ENCODE data around the gene C2CD2L.

Gene C2CD2L

GRCh38 chr11:119117004-119117706 is 10.0 kb downstream of the C2CD2L start:
- DNase-seq (ENCODE audit: low read depth), result no peak
- TF ChIP-seq, protein P1, sequence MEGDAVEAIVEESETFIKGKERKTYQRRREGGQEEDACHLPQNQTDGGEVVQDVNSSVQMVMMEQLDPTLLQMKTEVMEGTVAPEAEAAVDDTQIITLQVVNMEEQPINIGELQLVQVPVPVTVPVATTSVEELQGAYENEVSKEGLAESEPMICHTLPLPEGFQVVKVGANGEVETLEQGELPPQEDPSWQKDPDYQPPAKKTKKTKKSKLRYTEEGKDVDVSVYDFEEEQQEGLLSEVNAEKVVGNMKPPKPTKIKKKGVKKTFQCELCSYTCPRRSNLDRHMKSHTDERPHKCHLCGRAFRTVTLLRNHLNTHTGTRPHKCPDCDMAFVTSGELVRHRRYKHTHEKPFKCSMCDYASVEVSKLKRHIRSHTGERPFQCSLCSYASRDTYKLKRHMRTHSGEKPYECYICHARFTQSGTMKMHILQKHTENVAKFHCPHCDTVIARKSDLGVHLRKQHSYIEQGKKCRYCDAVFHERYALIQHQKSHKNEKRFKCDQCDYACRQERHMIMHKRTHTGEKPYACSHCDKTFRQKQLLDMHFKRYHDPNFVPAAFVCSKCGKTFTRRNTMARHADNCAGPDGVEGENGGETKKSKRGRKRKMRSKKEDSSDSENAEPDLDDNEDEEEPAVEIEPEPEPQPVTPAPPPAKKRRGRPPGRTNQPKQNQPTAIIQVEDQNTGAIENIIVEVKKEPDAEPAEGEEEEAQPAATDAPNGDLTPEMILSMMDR (conservative IDR thresholded peaks at IDR 0.05; ENCODE audit: low read length), result no peak
- no peak overlapping the region for H3K4me3 ChIP-seq (ENCODE audit: low read length)

DNA sequence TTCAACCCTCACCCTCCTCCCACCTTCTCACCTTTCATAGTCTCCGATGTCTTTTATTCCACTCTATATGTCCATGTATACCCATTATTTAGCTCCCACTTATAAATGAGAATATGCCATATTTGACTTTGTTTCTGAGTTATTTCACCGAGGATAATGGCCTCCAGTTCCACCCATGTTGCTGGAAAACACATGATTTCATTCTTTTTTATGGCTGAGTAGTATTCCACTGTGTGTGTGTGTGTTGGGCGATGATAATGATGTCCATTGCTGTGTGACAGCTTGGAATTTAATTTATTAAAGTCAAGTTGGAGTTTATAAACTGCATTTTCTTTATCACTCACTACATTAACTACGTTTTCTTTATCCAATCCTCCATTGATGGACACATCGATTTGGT is 11.1 kb downstream of the C2CD2L start:
- no peak for DNase-seq (ENCODE audit: low read depth)
- no peak overlapping the region for H3K4me3 ChIP-seq (ENCODE audit: low read length)
- TF ChIP-seq, protein P1 (conservative IDR thresholded peaks at IDR 0.05; ENCODE audit: low read length), result no peak

GRCh38 chr11:119118946-119119345 is 11.8 kb downstream of the C2CD2L start:
- DNase-seq (ENCODE audit: low read depth), result no peak
- H3K4me3 ChIP-seq (ENCODE audit: low read length), result no peak overlapping the region
- TF ChIP-seq, protein P1 (conservative IDR thresholded peaks at IDR 0.05; ENCODE audit: low read length), result no peak

GRCh38 chr11:119120639-119121007 is 13.5 kb downstream of the C2CD2L start:
- peak overlapping the region; percentile 77 for H3K4me3 ChIP-seq (ENCODE audit: low read length)
- peak; percentile 77 for DNase-seq (ENCODE audit: low read depth)
- TF ChIP-seq, protein P1 (conservative IDR thresholded peaks at IDR 0.05; ENCODE audit: low read length), result no peak

GRCh38 chr11:119121008-119121810 is 14.1 kb downstream of the C2CD2L start, which contains the start of gene HINFP:
HINFP (plus strand) TSS chr11:119121580; CDS start chr11:119126945, 5,365 bp downstream.
- peak within 1 kb of the TSS; percentile 99 for H3K4me3 ChIP-seq (ENCODE audit: low read length)
- peak; percentile 98 for DNase-seq (ENCODE audit: low read depth)
- TF ChIP-seq, protein P1 (conservative IDR thresholded peaks at IDR 0.05; ENCODE audit: low read length), result no peak

GRCh38 chr11:119121811-119122124 is 14.6 kb downstream of the C2CD2L start:
- DNase-seq (ENCODE audit: low read depth), result no peak
- peak overlapping the region; percentile 99 for H3K4me3 ChIP-seq (ENCODE audit: low read length)
- TF ChIP-seq, protein P1 (conservative IDR thresholded peaks at IDR 0.05; ENCODE audit: low read length), result no peak

- H3K4me3 ChIP-seq (ENCODE audit: low read length), result no peak overlapping the region
- DNase-seq (ENCODE audit: low read depth), result no peak
- TF ChIP-seq, protein P1 (conservative IDR thresholded peaks at IDR 0.05; ENCODE audit: low read length), result no peak
These were observed 18.7 kb downstream of the C2CD2L start for GRCh38 chr11:119125821-119126220.

Data from AG10803 (cell line).